T-helper 1 cell treated with Interleukin-12 subunit alpha and Interleukin-12 subunit beta and Interleukin-4 antibody, amounts not matched to agents 30 ng/mL and 1 ng/mL, for 36 hours (primary cell): Measurements from ENCODE around the gene APOO. TPM values are rescaled to one million over a fixed set of nuclear protein-coding genes. Genes with fewer than 3 reads are reported as not detected.

Experiments
- intact Hi-C: fragments of 100-400 bp; cut with micrococcal nuclease; formaldehyde crosslinking; loops from one replicate; pipeline ENCODE4 v1.15.1; 2024
- total RNA-seq: library from RNA; stranded (reverse); gene quantifications from 2 replicates; pipeline ENCODE4 v1.2.3, GENCODE V29; 2022

Gene APOO
- total RNA-seq, result 19.2 and 19.8 TPM in 2 replicates

- intact Hi-C loops, result loop anchor here (1.0 to 5.0 kb wide), 8 partner anchors 24 to 785 kb away; partner anchors contain the start of genes EIF2S3 and POLA1
Observed at GRCh38 chrX:23907498-23908218, at the start of gene APOO, which contains the start of gene CXorf58. Gene APOO (minus strand): TSS chrX:23907938. CDS start chrX:23907702, 236 bp downstream. Gene CXorf58 (plus strand): TSS chrX:23908006. CDS start chrX:23910303, 2,297 bp downstream.

DNA sequence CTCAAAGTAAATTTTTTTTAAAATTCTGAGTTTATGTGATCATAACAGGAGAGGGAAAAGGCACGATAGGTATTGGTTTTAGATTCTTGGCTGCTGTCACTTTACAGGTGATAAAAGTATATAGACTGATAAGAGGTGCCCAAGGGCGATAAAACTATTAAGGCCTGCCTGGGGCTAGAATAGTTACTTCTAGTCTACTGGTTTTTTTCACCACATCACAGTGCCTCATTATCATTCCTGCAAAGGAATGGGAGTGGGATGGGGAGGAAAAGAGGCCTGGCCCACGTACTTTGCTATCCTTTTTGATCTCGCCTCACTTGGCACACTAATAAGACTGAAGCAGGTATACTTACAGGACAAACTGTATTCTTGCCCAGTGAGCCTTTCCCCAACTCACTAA, 46.7 kb upstream of the APOO start:
- intact Hi-C loops, result loop anchor here (5.0 kb wide), 2 partner anchors 33 to 523 kb away; no protein-coding TSS in a partner anchor

DNA sequence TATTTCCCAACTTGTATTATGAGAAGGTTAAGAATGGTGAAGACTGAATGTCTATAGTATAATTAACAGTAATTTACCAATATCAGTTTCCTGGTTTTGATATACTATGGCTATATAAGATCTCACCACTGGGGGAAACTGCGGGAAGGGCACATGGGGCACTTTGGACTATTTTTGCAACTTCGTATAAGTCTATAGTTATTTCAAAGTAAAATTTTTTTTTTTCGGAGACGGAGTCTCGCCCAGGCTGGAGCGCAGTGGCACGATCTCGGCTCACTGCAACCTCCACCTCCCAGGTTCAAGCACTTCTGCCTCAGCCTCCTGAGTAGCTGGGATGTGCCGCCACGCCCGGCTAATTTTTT, 46.2 kb upstream of the APOO start:
- intact Hi-C loops, result loop anchor here (1.0 to 5.0 kb wide), 10 partner anchors 23 to 523 kb away; partner anchors contain the start of genes ACOT9, CXorf58, EIF2S3 and PRDX4

DNA sequence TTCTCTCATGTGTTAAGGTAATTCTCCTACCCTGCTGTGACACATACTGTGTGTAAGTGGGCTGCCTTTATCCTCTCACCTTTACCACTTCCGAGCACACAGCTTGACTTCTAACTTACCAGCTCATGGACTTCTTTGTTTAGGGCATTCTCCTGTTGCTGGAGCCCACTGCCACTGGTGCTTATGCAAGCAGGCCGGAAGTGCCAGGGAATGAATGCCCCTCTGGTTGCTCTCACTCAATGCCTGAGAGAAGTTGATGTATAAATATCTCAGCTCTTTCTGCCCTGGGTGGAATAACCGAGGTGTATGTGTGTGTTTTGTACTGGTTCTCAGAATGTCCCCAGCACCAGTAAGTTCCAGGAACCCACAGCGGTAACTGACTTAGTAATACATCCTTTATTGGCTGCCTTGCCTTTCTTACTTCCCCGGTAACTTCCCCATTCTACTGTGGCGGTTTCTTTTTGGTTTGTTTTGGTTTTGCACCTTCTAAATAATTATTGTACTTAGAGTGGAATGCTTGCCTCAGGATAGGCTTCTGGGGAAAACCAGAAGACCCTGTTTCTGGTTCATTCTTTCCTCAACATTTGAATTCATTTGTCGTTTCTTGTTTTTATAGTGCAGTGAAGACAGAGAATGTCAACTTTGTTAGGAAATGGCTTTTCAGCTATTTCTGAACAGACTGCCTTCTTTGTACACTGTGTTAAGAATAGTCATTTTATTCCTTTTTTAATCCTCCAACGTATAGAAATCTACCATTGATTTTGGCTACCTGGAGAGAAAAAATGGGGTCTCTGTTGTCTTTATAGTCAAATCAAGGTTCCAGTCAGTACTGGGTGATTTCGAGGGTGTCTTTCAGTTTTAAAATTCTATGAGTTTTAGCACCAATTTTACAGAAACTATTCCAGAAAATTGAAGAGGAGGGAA, 45.5 kb upstream of the APOO start:
- intact Hi-C loops, result loop anchor here (1.0 to 5.0 kb wide), 10 partner anchors 22 to 524 kb away; partner anchors contain the start of genes ACOT9, CXorf58, EIF2S3 and PRDX4

- intact Hi-C loops, result loop anchor here (2.0 to 5.0 kb wide), 3 partner anchors 35 to 525 kb away; partner anchors contain the start of gene PRDX4
Observed at GRCh38 chrX:23952391-23952790, 44.7 kb upstream of the APOO start.

GRCh38 chrX:23945206-23945605, 37.5 kb upstream of the APOO start:
- intact Hi-C loops, result no loop called here

GRCh38 chrX:23944234-23944633, 36.5 kb upstream of the APOO start:
- intact Hi-C loops, result no loop called here

- intact Hi-C loops, result no loop called here
Observed at GRCh38 chrX:23939203-23939602, 31.5 kb upstream of the APOO start.

GRCh38 chrX:23938690-23939089, 31.0 kb upstream of the APOO start:
- intact Hi-C loops, result no loop called here

GRCh38 chrX:23937100-23937499, 29.4 kb upstream of the APOO start:
- intact Hi-C loops, result no loop called here

DNA sequence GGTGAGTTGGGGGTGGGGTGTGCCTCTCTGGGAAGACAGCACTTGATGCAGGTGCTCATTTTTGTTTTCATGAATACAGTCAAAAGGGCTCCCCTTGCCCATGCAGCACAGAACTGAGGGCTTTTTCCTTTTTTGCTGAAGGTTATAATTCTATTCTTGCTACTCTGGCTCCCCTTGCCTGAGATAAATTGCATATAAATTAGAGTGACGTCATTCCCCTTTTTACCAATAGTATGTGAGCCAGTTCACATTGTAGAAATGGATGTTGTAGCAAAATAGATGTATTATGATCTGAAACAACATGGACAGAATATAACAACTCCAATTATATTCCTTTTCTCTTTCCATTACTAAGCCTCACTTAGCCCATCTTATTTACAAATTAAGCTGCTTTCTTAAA, 28.4 kb upstream of the APOO start:
- intact Hi-C loops, result no loop called here

- intact Hi-C loops, result no loop called here
Observed at GRCh38 chrX:23935106-23935505, 27.4 kb upstream of the APOO start.

DNA sequence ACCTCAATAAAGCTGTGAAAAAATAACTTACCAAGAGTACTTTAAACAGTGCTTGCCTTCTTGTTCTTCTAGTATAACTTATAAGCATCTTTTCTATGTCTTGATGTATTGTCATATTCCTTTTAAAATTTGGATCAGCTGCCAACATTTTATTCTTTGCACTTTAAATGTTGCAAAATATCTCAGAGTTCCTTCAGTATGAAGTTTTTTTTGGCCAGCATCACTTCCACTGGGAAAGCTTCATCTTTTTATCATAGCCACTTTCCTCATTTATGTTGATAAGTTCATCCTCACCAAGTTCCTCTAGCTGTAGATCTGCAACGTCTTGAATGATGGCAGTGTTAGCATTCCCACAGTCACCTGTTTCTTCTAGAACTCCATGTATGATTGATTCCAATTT, 24.3 kb upstream of the APOO start:
- intact Hi-C loops, result no loop called here

GRCh38 chrX:23930894-23931604, 23.3 kb upstream of the APOO start:
- intact Hi-C loops, result loop anchor here (1.0 kb wide), 2 partner anchors 22 to 23 kb away; partner anchors contain the start of gene CXorf58

- intact Hi-C loops, result no loop called here
Observed at GRCh38 chrX:23926015-23926414, 18.3 kb upstream of the APOO start.

DNA sequence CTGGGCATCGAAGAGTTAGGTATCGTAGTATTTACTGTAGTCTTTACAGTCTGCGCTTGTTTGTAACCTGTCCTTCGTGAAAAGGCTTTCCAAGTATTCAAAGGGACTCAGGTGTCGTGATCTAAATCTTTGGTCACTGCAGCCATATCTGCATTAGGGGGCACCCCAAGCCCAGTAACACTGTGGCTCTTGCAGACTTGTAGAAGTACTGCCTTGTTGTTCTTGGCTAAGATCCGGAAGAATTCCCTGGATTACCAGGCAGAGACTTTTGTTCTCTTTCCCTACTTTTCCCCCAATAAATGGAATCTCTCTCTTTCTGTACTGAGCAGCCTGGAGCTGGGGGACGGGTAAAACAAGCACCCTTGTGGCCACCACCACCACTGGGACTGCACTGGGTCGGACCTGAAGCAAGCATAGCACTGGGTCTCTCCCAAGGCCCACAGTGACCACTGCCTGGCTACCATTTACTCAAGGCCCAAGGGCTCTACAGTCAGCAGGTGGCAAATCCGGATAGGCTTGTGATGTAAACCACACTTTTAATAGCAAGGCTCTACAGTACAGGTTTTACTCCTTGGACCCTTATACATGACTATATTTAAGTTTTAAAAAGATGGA, 12.1 kb upstream of the APOO start:
- intact Hi-C loops, result no loop called here

DNA sequence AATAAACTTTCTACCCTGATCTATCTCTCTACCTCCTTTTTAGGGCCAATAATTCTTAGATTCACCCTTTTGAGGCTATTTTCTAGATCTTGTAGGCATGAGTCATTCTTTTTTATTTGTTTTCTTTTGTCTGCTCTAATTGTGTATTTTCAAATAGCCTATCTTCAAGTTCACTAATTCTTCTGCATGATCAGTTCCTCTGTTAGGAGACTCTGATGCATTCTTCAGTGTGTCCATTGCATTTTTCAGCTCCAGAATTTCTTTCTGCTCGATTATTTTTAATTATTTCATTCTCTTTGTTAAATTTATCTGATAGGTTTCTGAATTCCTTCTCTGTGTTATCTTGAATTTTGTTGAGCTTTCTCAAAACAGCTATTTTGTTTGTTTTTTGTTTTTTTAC, 11.4 kb upstream of the APOO start:
- intact Hi-C loops, result no loop called here

DNA sequence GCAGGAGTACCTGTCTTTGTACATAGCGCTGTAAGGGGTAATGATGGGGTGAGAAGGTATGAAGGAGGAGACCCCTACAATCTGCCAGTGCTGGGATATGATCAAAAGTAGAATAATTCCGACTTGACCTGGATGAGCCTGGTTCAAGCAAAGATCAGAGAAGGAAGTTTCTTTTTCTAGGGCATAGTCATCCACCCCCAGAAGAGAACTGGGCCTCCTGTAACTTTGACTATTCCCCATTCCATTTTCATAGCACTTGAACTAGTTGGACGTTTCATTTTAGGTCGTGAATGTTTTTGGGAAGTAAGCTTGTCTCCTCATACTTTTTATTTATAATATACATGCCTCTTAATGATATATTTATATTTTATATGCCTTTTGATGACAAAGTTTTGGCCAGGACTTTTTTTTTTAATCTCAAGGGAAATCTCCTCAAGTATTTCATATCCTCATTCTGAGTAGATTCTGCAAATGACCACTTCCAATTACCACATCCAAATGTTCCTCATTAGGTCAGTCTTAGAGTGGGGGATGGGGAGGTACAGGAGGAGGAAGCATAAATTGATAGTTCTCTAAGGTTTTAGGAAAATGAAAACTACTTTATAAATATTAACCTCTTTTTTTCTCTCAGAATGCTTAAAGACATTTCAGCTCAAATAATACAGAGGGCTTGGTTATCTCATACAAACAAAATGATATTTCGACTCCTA, 3.5 kb upstream of the APOO start:
- intact Hi-C loops, result no loop called here

DNA sequence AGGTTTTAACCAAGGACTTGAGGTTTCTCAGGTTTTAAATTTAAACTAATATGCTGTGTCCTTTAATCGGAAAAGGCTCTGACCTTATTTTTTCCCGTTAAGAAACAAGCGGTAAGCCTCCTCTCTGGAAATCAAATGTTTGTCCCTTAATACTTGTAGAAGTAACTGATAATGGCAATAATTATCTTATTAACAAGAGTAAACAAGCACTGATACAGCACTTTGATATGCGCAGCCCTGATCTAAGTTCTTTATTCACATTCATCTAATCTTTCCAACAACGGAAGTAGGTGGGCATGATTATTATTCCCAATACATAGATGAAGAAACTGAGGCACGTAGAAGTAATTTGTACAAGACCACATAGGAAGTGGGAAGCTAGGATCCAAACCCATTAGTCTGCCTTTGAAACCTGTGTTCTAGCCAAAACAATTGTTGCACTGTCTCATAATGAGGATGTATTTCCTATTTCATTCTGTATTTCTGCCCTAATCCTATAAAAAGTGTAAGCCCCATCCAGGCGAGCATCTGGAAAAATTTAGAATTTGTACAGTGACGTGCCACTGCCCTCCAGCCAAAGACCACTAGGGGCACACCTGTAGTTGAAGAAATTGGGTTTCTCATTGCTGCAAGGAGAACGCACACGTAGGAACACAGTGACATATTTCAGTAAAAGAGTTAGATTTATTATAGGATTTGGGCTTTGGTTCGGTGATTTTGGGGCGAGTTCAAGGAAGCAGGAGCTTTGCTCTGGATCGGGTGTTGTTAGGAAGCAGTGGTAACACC, 674 bp upstream of the APOO start:
- intact Hi-C loops, result loop anchor here (1.0 to 5.0 kb wide), 5 partner anchors 23 to 784 kb away; partner anchors contain the start of gene POLA1
